Tibial nerve (tissue), 3 donors: ENCODE results near the gene PRDM5.

ENCODE experiments used
- POLR2A ChIP-seq, 2 donors: fragments of 450-650 bp; IDR thresholded peaks; one replicate each; pipeline ENCODE4 v1.6.1; 2017; ENCODE audit warnings: antibody characterized with exemption in 2 of 2, mild to moderate bottlenecking in 2 of 2, moderate library complexity in 2 of 2
- TF ChIP-seq, protein P1 (sequence below), 5 experiments: fragments of 200-600 bp in 3 of 5; fragments of 450-650 bp in 2 of 5; sonication (generic) in 3 of 5; IDR thresholded peaks; one replicate each; pipeline ENCODE4 v1.5.1; 2016 to 2019; ENCODE audit warnings: antibody characterized with exemption in 5 of 5, mild to moderate bottlenecking in 3 of 5, moderate library complexity in 2 of 5

- TF ChIP-seq, protein P1, sequence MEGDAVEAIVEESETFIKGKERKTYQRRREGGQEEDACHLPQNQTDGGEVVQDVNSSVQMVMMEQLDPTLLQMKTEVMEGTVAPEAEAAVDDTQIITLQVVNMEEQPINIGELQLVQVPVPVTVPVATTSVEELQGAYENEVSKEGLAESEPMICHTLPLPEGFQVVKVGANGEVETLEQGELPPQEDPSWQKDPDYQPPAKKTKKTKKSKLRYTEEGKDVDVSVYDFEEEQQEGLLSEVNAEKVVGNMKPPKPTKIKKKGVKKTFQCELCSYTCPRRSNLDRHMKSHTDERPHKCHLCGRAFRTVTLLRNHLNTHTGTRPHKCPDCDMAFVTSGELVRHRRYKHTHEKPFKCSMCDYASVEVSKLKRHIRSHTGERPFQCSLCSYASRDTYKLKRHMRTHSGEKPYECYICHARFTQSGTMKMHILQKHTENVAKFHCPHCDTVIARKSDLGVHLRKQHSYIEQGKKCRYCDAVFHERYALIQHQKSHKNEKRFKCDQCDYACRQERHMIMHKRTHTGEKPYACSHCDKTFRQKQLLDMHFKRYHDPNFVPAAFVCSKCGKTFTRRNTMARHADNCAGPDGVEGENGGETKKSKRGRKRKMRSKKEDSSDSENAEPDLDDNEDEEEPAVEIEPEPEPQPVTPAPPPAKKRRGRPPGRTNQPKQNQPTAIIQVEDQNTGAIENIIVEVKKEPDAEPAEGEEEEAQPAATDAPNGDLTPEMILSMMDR (IDR thresholded peaks at IDR 0.05) = no peak
- no peak for TF ChIP-seq POLR2A (IDR thresholded peaks at IDR 0.05)
Observed at GRCh38 chr4:120725639-120726580, 196.6 kb downstream of the PRDM5 start.
